Right lobe of liver (tissue), 6 donors: Measurements from ENCODE around the gene DYDC2. TPM values are rescaled to one million over a fixed set of nuclear protein-coding genes. Genes with fewer than 3 reads are reported as not detected.

ENCODE experiments used
- ATAC-seq, 4 donors: fragments of 200-7000 bp; cut with Tn5 transposase; one replicate each; pipeline ENCODE4 v1.9.1; 2020; ENCODE audit warnings: mild to moderate bottlenecking in 4 of 4, moderate library complexity in 4 of 4
- DNase-seq, 3 donors: peaks; one replicate each; pipeline ENCODE4 v3.0.0-alpha.2; 2020
- H3K27ac ChIP-seq, 3 donors: fragments of 200-600 bp; one replicate each; pipeline ENCODE4 v1.8.0; 2022
- H3K27me3 ChIP-seq, 2 donors: fragments of 200-600 bp; one replicate each; pipeline ENCODE4 v1.8.0; 2022
- H3K36me3 ChIP-seq, 4 donors: fragments of 200-600 bp; sonication (generic) in 1 of 4; one replicate each; pipeline versions ENCODE4 v1.5.1 to v1.8.0; 2017 to 2022; ENCODE audit warnings: control low read depth in 1 of 4
- H3K4me1 ChIP-seq, 4 donors: fragments of 200-600 bp; sonication (generic) in 1 of 4; one replicate each; pipeline versions ENCODE4 v1.5.1 to v1.8.0; 2017 to 2022; ENCODE audit warnings: control low read depth in 1 of 4
- H3K4me3 ChIP-seq, 3 donors: fragments of 200-600 bp; one replicate each; pipeline ENCODE4 v1.8.0; 2022
- H3K9me3 ChIP-seq, 4 donors: fragments of 200-600 bp; sonication (generic) in 1 of 4; one replicate each; pipeline versions ENCODE4 v1.5.1 to v1.8.0; 2017 to 2022; ENCODE audit warnings: control low read depth in 1 of 4
- CTCF ChIP-seq, 4 donors: fragments of 200-600 bp in 3 of 4; fragments of 450-650 bp in 1 of 4; IDR thresholded peaks; one replicate each; pipeline versions ENCODE4 v1.5.1 to v1.8.0; 2016 to 2022; ENCODE audit warnings: antibody characterized with exemption in 4 of 4, mild to moderate bottlenecking in 2 of 4
- POLR2A ChIP-seq: fragments of 450-650 bp; IDR thresholded peaks from one replicate; pipeline ENCODE4 v1.6.1; 2017; ENCODE audit warnings: antibody characterized with exemption, mild to moderate bottlenecking
- WGBS: methylation state at CpG from one replicate; pipeline ENCODE4 v1.1.6; 2018; ENCODE audit warnings: low coverage, low lambda C conversion rate; ENCODE audit not compliant: insufficient coverage; ENCODE audit errors: missing lambda C conversion rate; 5-methylcytosine and 5-hydroxymethylcytosine counted together
- intact Hi-C, 2 donors: fragments of 100-400 bp; cut with DNase I; formaldehyde crosslinking; loops; one replicate each; pipeline versions ENCODE4 v1.11.2 to v1.14.1; 2022
- total RNA-seq, 6 experiments: library from RNA; depleted of rRNA in 2 of 6; stranded (reverse); fragments of >200 nt in 2 of 6; fragmentation: NEBNext Ultra II Directional in 3 of 6; extraction: Animal tissue kit (Norgen Biotek cat#: 25700) in 3 of 6; gene quantifications; one replicate each; pipeline versions ENCODE4 v1.1.0 to v1.2.4, GENCODE V29; 2016 to 2023
- donor health status: DM: no; HTN: yes; CAD: no.
- donor health status: DM: no; HTN: no; CAD: no.
- donor health status: DM: no; HTN: no; CAD: no.
- donor health status: DM: no; HTN: yes; CAD: no.
- donor health status: DM: no; HTN: yes; CAD: no.

The DYDC2 gene
- total RNA-seq, 6 experiments from 2014 or later = 0.34 to 2.5 (median 0.84) TPM; not detected in 2

- no peak for DNase-seq
These were observed 3.1 kb downstream of the DYDC2 start for GRCh38 chr10:80359644-80360043.

DNA sequence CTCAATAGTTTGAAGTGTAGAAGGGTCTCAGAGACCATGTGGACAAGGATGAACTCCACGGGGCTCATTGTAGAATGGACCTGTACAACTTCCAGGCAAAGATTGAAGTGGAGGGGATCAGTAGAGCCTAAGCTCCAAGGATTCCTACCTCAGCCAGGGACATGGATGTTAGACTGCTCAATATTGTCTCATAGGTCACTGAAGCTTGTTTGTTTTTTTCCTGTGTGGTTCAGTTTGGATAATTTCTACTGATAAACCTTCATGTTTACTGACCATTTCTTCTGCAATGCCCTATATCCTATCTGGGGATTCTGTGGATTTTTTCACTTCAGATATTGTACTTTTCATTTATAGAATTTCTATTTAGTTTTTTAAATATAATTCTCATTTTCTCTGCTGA, 8.9 kb downstream of the DYDC2 start:
- Histone ChIP-seq H3K4me3 (no peak overlapping the region), H3K27me3 (no peaks in the 10 kb centered on the region), H3K36me3 (no peaks in the 10 kb centered on the region), H3K4me1 (peaks cover 0 to 6% (median 2%) of the 10 kb centered on the region in 4 donors), H3K9me3 (no peaks in the 10 kb centered on the region), H3K27ac (no peak overlapping the region)
- no peak for DNase-seq
- intact Hi-C loops = no loop called here
- TF ChIP-seq CTCF (IDR thresholded peaks at IDR 0.05) = no peak
- no peak for TF ChIP-seq POLR2A
- WGBS = 0% methylated on average over 1 of the region's 1 CpG
- peak; percentile 70 to 80 (median 76) for ATAC-seq

More at GRCh38 chr10:80359644-80360043, 3.1 kb downstream of the DYDC2 start:
- no peak for ATAC-seq
- H3K4me3 ChIP-seq = no peak overlapping the region
- H3K27me3 ChIP-seq = no peaks in the 10 kb centered on the region
- H3K36me3 ChIP-seq = no peaks in the 10 kb centered on the region
- H3K27ac ChIP-seq = no peak overlapping the region
- H3K4me1 ChIP-seq = no peaks in the 10 kb centered on the region
- no peak for TF ChIP-seq POLR2A
- no peak for TF ChIP-seq CTCF (IDR thresholded peaks at IDR 0.05)
- H3K9me3 ChIP-seq = no peaks in the 10 kb centered on the region
- WGBS = no CpG with 5 or more reads among the region's 22 CpGs
- intact Hi-C loops = no loop called here

GRCh38 chr10:80371467-80371866, 14.9 kb downstream of the DYDC2 start:
- 50% methylated on average over 3 of the region's 6 CpGs for WGBS
- no peak for DNase-seq
- intact Hi-C loops = no loop called here
- TF ChIP-seq CTCF (IDR thresholded peaks at IDR 0.05) = no peak
- no peak for TF ChIP-seq POLR2A
- no peaks in the 10 kb centered on the region for H3K27me3 ChIP-seq
- H3K36me3 ChIP-seq = no peaks in the 10 kb centered on the region
- H3K27ac ChIP-seq = no peak overlapping the region
- H3K4me3 ChIP-seq = no peak overlapping the region
- ATAC-seq = no peak
- no peaks in the 10 kb centered on the region for H3K9me3 ChIP-seq
- no peaks in the 10 kb centered on the region for H3K4me1 ChIP-seq

- ATAC-seq (no peak), DNase-seq (no peak)
- no peaks in the 10 kb centered on the region for H3K36me3 ChIP-seq
- H3K4me1 ChIP-seq = no peaks in the 10 kb centered on the region
- no peak overlapping the region for H3K4me3 ChIP-seq
- no peaks in the 10 kb centered on the region for H3K27me3 ChIP-seq
- H3K9me3 ChIP-seq = no peaks in the 10 kb centered on the region
- WGBS = 81% methylated on average over 4 of the region's 5 CpGs
- H3K27ac ChIP-seq = no peak overlapping the region
- intact Hi-C loops = no loop called here
- TF ChIP-seq CTCF (IDR thresholded peaks at IDR 0.05) = no peak
These were observed 16.1 kb downstream of the DYDC2 start for GRCh38 chr10:80372675-80373074.

GRCh38 chr10:80373502-80373901, 16.9 kb downstream of the DYDC2 start:
- intact Hi-C loops = no loop called here
- 44% methylated on average over 2 of the region's 2 CpGs for WGBS
- TF ChIP-seq POLR2A = no peak
- TF ChIP-seq CTCF (IDR thresholded peaks at IDR 0.05) = no peak
- Histone ChIP-seq H3K36me3 (no peaks in the 10 kb centered on the region), H3K27ac (no peak overlapping the region), H3K9me3 (no peaks in the 10 kb centered on the region), H3K4me1 (peaks cover 0 to 2% (median 0%) of the 10 kb centered on the region in 4 donors), H3K4me3 (no peak overlapping the region), H3K27me3 (no peaks in the 10 kb centered on the region)
- no peak for DNase-seq
- ATAC-seq = peak in 3 of 4 donors; percentile 22 to 41 (median 28)
